H1 (cell line): ENCODE measurements around the gene IL24. TPM values are rescaled to one million over a fixed set of nuclear protein-coding genes. Genes with fewer than 3 reads are reported as not detected.

Source experiments
- CTCF ChIA-PET: fragments of 300-600 bp; sonication (Branson Sonifier 250); formaldehyde crosslinking; loops from one replicate; lab custom pipeline; 2021; ENCODE audit not compliant: partially characterized antibody; lab: Charles Lee
- POLR2A ChIA-PET: fragments of 300-600 bp; sonication (Branson Sonifier 250); formaldehyde crosslinking; loops from one replicate; lab custom pipeline; 2021; ENCODE audit warnings: inconsistent platforms; ENCODE audit not compliant: partially characterized antibody; lab: Charles Lee
- DNase-seq, 2 experiments: peaks; one replicate each; pipeline versions ENCODE4 v3.0.0 to v3.0.0-alpha.2; 2010 to 2022; ENCODE audit warnings: low spot score in 2 of 2, low read depth in 1 of 2, mixed read lengths in 1 of 2
- FAIRE-seq: peaks from 2 replicates; lab custom pipeline; 2011; peaks lifted over from hg19 to GRCh38; lab: Jason Lieb, UNC
- H2AFZ ChIP-seq: 2 replicates; pipeline ENCODE4 v1.8.1; 2012; ENCODE audit warnings: low read length, inconsistent platforms
- H2AK5ac ChIP-seq: 2 replicates; pipeline ENCODE4 v1.6.1; 2013; ENCODE audit warnings: low read depth, low read length
- H2BK120ac ChIP-seq: replicated peaks from 2 replicates; pipeline ENCODE3; 2013; ENCODE audit warnings: low read depth, low read length, inconsistent platforms
- H2BK12ac ChIP-seq: 2 replicates; pipeline ENCODE4 v1.6.1; 2013; ENCODE audit warnings: low read depth, low read length
- H2BK15ac ChIP-seq: 2 replicates; pipeline ENCODE4 v1.6.1; 2013; ENCODE audit warnings: low read length
- H2BK20ac ChIP-seq: 2 replicates; pipeline ENCODE4 v1.6.1; 2013; ENCODE audit warnings: low read length
- H2BK5ac ChIP-seq: 2 replicates; pipeline ENCODE4 v1.6.1; 2013; ENCODE audit warnings: low read depth, low read length
- H3K14ac ChIP-seq: 2 replicates; pipeline ENCODE4 v1.6.1; 2013; ENCODE audit warnings: inconsistent platforms; ENCODE audit not compliant: insufficient read length
- H3K18ac ChIP-seq: 2 replicates; pipeline ENCODE4 v1.6.1; 2013; ENCODE audit warnings: low read length; ENCODE audit errors: extremely low read depth
- H3K23ac ChIP-seq: 2 replicates; pipeline ENCODE4 v1.6.1; 2013; ENCODE audit warnings: inconsistent platforms; ENCODE audit not compliant: insufficient read length
- H3K23me2 ChIP-seq: 2 replicates; pipeline ENCODE4 v1.6.1; 2013; ENCODE audit warnings: low read depth, low read length
- H3K27ac ChIP-seq: 2 replicates; pipeline ENCODE4 v1.6.1; 2011; ENCODE audit warnings: low read depth, low read length, inconsistent platforms
- H3K27me3 ChIP-seq, 4 experiments: replicated peaks in 1 of 4; 1 replicate in 1 of 4; 2 replicates in 3 of 4; pipeline versions ENCODE4 v1.6.1 to v1.8.1; 2011 to 2013; ENCODE audit warnings: low read length in 3 of 4, mild to moderate bottlenecking in 3 of 4, inconsistent platforms in 2 of 4, mixed read lengths in 2 of 4, moderate library complexity in 1 of 4; ENCODE audit not compliant: control insufficient read depth in 3 of 4, insufficient read depth in 3 of 4; ENCODE audit errors: extremely low read depth in 1 of 4
- H3K36me3 ChIP-seq, 4 experiments: 2 replicates each; pipeline versions ENCODE4 v1.6.1 to v1.8.1; 2011 to 2013; ENCODE audit warnings: mild to moderate bottlenecking in 4 of 4, low read length in 3 of 4, moderate library complexity in 2 of 4, control low read depth in 1 of 4, inconsistent platforms in 1 of 4; ENCODE audit not compliant: insufficient read depth in 4 of 4, control insufficient read depth in 2 of 4
- H3K4ac ChIP-seq: replicated peaks from 2 replicates; pipeline ENCODE3; 2013; ENCODE audit warnings: low read length, low read depth, mixed read lengths, inconsistent platforms; ENCODE audit not compliant: insufficient read length
- H3K4me1 ChIP-seq, 4 experiments: replicated peaks in 1 of 4; 1 replicate in 1 of 4; 2 replicates in 3 of 4; pipeline versions ENCODE4 v1.6.1 to v1.8.1; 2011 to 2013; ENCODE audit warnings: low read length in 3 of 4, inconsistent platforms in 2 of 4, mixed read lengths in 1 of 4; ENCODE audit not compliant: insufficient read depth in 4 of 4, control insufficient read depth in 3 of 4
- H3K4me2 ChIP-seq, 2 experiments: 2 replicates each; pipeline versions ENCODE4 v1.6.1 to v1.8.1; 2011 to 2013; ENCODE audit warnings: low read depth in 2 of 2, low read length in 2 of 2, control low read depth in 1 of 2, inconsistent platforms in 1 of 2, mild to moderate bottlenecking in 1 of 2; ENCODE audit not compliant: insufficient read depth in 1 of 2
- H3K4me3 ChIP-seq, 4 experiments: fragments of 200-600, 300-600 bp in 1 of 4; sonication (generic), shearing (Covaris generic), sonication (Bioruptor Twin) in 1 of 4; 2 replicates each; pipeline versions ENCODE4 v1.5.1 to v1.8.1; 2011 to 2016; ENCODE audit warnings: low read length in 4 of 4, low read depth in 3 of 4, control low read depth in 2 of 4, inconsistent platforms in 2 of 4, mild to moderate bottlenecking in 2 of 4, mixed read lengths in 1 of 4, moderate library complexity in 1 of 4; ENCODE audit not compliant: insufficient read depth in 2 of 4; ENCODE audit errors: extremely low read depth in 1 of 4
- H3K56ac ChIP-seq: replicated peaks from 2 replicates; pipeline ENCODE3; 2013; ENCODE audit warnings: low read depth, mild to moderate bottlenecking, mixed read lengths, low read length, inconsistent platforms; ENCODE audit not compliant: insufficient read length
- H3K79me1 ChIP-seq: 2 replicates; pipeline ENCODE4 v1.6.1; 2013; ENCODE audit warnings: low read depth, low read length, control low read depth
- H3K79me2 ChIP-seq, 2 experiments: 2 replicates each; pipeline versions ENCODE4 v1.6.1 to v1.8.1; 2012 to 2013; ENCODE audit warnings: low read length in 2 of 2, mild to moderate bottlenecking in 2 of 2, inconsistent platforms in 1 of 2; ENCODE audit not compliant: insufficient read depth in 2 of 2, control insufficient read depth in 1 of 2
- H3K9ac ChIP-seq, 4 experiments: replicated peaks in 1 of 4; 1 replicate in 1 of 4; 2 replicates in 3 of 4; pipeline versions ENCODE4 v1.6.1 to v1.8.1; 2011 to 2013; ENCODE audit warnings: low read depth in 3 of 4, low read length in 3 of 4, control low read depth in 2 of 4, mild to moderate bottlenecking in 2 of 4, moderate library complexity in 2 of 4, inconsistent platforms in 1 of 4; ENCODE audit errors: extremely low read depth in 1 of 4
- H3K9me3 ChIP-seq, 2 experiments: 2 replicates each; pipeline versions ENCODE4 v1.6.1 to v1.8.1; 2012 to 2013; ENCODE audit warnings: mild to moderate bottlenecking in 2 of 2, moderate library complexity in 2 of 2, control low read depth in 1 of 2, inconsistent platforms in 1 of 2, low read depth in 1 of 2, low read length in 1 of 2, mixed read lengths in 1 of 2; ENCODE audit not compliant: insufficient read depth in 2 of 2
- H4K20me1 ChIP-seq, 2 experiments: replicated peaks in 1 of 2; 2 replicates each; pipeline versions ENCODE3 to v1.8.1; 2011 to 2013; ENCODE audit warnings: inconsistent platforms in 2 of 2, low read length in 2 of 2, mild to moderate bottlenecking in 1 of 2; ENCODE audit not compliant: insufficient read depth in 2 of 2, control insufficient read depth in 1 of 2
- H4K5ac ChIP-seq: 2 replicates; pipeline ENCODE4 v1.6.1; 2013; ENCODE audit warnings: low read length, low read depth, mixed read lengths, inconsistent platforms; ENCODE audit not compliant: insufficient read length
- H4K8ac ChIP-seq: 2 replicates; pipeline ENCODE4 v1.8.0; 2013; ENCODE audit warnings: mild to moderate bottlenecking, moderate library complexity, low read length, inconsistent platforms; ENCODE audit not compliant: insufficient read depth; ENCODE audit errors: extremely low read depth
- H4K91ac ChIP-seq: replicated peaks from 2 replicates; pipeline ENCODE3; 2013; ENCODE audit warnings: low read length, mixed read lengths, inconsistent platforms; ENCODE audit not compliant: insufficient read length
- BCL11A ChIP-seq, 2 experiments: IDR thresholded peaks; one replicate each; pipeline ENCODE4 v1.6.1; 2011; ENCODE audit warnings: low read depth in 2 of 2, low read length in 2 of 2, mild to moderate bottlenecking in 2 of 2
- CTBP2 ChIP-seq: IDR thresholded peaks from 2 replicates; pipeline ENCODE4 v1.7.0; 2011; ENCODE audit warnings: borderline replicate concordance, mild to moderate bottlenecking, moderate library complexity, mixed read lengths, low read length; ENCODE audit not compliant: insufficient read depth, insufficient read length
- E2F6 ChIP-seq: IDR thresholded peaks from 2 replicates; pipeline ENCODE4 v1.6.1; 2012; ENCODE audit warnings: inconsistent platforms
- EP300 ChIP-seq, 2 experiments: IDR thresholded peaks; 1 replicate in 1 of 2; 2 replicates in 1 of 2; pipeline ENCODE4 v1.6.1; 2011 to 2012; ENCODE audit warnings: low read depth in 2 of 2, low read length in 2 of 2, mild to moderate bottlenecking in 2 of 2, borderline replicate concordance in 1 of 2, inconsistent platforms in 1 of 2, moderate library complexity in 1 of 2
- EZH2 ChIP-seq: fragments of 200-600 bp; sonication (generic); IDR thresholded peaks from 2 replicates; pipeline ENCODE4 v1.7.1; 2012; ENCODE audit warnings: low read depth, mild to moderate bottlenecking, moderate library complexity, low read length, inconsistent platforms; ENCODE audit not compliant: severe bottlenecking
- HDAC2 ChIP-seq, 2 experiments: fragments of 300-600 bp in 1 of 2; sonication (generic) in 1 of 2; IDR thresholded peaks; 2 replicates each; pipeline ENCODE4 v1.6.1; 2011 to 2012; ENCODE audit warnings: low read depth in 2 of 2, low read length in 2 of 2, mild to moderate bottlenecking in 2 of 2, moderate library complexity in 2 of 2, borderline replicate concordance in 1 of 2, inconsistent platforms in 1 of 2
- POU5F1 ChIP-seq: IDR thresholded peaks from 2 replicates; pipeline ENCODE4 v1.6.1; 2011; ENCODE audit warnings: low read depth, mild to moderate bottlenecking, low read length, moderate library complexity
- SP2 ChIP-seq: IDR thresholded peaks from 2 replicates; pipeline ENCODE4 v1.6.1; 2012; ENCODE audit warnings: mild to moderate bottlenecking, low read length, inconsistent platforms
- SP4 ChIP-seq: IDR thresholded peaks from 2 replicates; pipeline ENCODE4 v1.6.1; 2012; ENCODE audit warnings: low read length, inconsistent platforms
- USF2 ChIP-seq: IDR thresholded peaks from 2 replicates; pipeline ENCODE4 v1.6.1; 2011; ENCODE audit warnings: low read length, improper control_type of control experiment
- ZNF274 ChIP-seq: IDR thresholded peaks from 2 replicates; pipeline ENCODE4 v1.7.0; 2012; ENCODE audit warnings: low read length, borderline replicate concordance; ENCODE audit errors: extremely low read depth
- WGBS, 2 experiments: shearing (Covaris generic) in 1 of 2; methylation state at CpG; one replicate each; pipeline versions ENCODE4 v1.1.6 to v1.1.7; 2013 to 2015; ENCODE audit warnings: low lambda C conversion rate in 2 of 2, mixed read lengths in 2 of 2, inconsistent platforms in 1 of 2, low coverage in 1 of 2, missing lambda C conversion rate in 1 of 2; ENCODE audit not compliant: insufficient replicate concordance in 2 of 2, insufficient coverage in 1 of 2, insufficient read length in 1 of 2; ENCODE audit errors: extremely low coverage in 1 of 2, missing lambda C conversion rate in 1 of 2; 5-methylcytosine and 5-hydroxymethylcytosine counted together
- polyA plus RNA-seq, 7 experiments: library from polyadenylated mRNA; depleted of rRNA in 3 of 7; stranded (reverse) in 5 of 7; unstranded in 2 of 7; fragments of >200 nt in 5 of 7; fragments of 200-250 nt in 2 of 7; gene quantifications; 1 replicate in 5 of 7; 2 replicates in 1 of 7; 4 replicates in 1 of 7; pipeline versions ENCODE4 v1.2.1 to v1.2.3, GENCODE V29; 2011 to 2013; ENCODE audit warnings: missing spikeins in 2 of 7, mixed read lengths in 2 of 7
- total RNA-seq: library from RNA; stranded (reverse); fragmentation: NEBNext Ultra II Directional; extraction: Animal tissue kit (Norgen Biotek cat#: 25700); gene quantifications from 2 replicates; pipeline ENCODE4 v1.2.1, GENCODE V29; 2021

The IL24 gene
- total and polyA plus RNA-seq, 2 of the 8 experiments (the other 6 are each of a cell fraction or from before 2014, with no cell fraction given): not detected

- no peak for DNase-seq
- H4K91ac ChIP-seq: no peak overlapping the region
- no peaks in the 10 kb centered on the region for H3K79me2 ChIP-seq
- ChIA-PET CTCF (interaction anchor here (0.9 to 5.7 kb wide), 10 partner anchors 9 to 64 kb away, joined by 3 to 49 read pairs (median 6); no protein-coding TSS in a partner anchor), POLR2A (no interaction called here)
- no peak overlapping the region for H2BK20ac ChIP-seq
- no peak overlapping the region for H3K9ac ChIP-seq
- H3K23me2 ChIP-seq: no peaks in the 10 kb centered on the region
- no peak overlapping the region for H4K5ac ChIP-seq
- H3K79me1 ChIP-seq: no peaks in the 10 kb centered on the region
- peaks cover 0 to 2% (median 0%) of the 10 kb centered on the region in 4 experiments; a peak in 2 of 7 replicates for H3K27me3 ChIP-seq
- no peak overlapping the region for H3K14ac ChIP-seq
- H2BK5ac ChIP-seq: no peak overlapping the region
- no peaks in the 10 kb centered on the region for H4K20me1 ChIP-seq
- H3K4me3 ChIP-seq: no peak overlapping the region
- no peak for FAIRE-seq
- H3K27ac ChIP-seq: no peak overlapping the region
- no peak overlapping the region for H3K23ac ChIP-seq
- H2BK15ac ChIP-seq: no peak overlapping the region
- no peak overlapping the region for H2BK120ac ChIP-seq
- H2AFZ ChIP-seq: no peak overlapping the region
- WGBS, 2 experiments: 76% methylated on average over 1 of the region's 1 CpG; no CpG with 5 or more reads in 1 of the 2 experiments
- no peak overlapping the region for H3K4ac ChIP-seq
- H2BK12ac ChIP-seq: no peak overlapping the region
- H2AK5ac ChIP-seq: no peak overlapping the region
- no peak overlapping the region for H3K18ac ChIP-seq
- H3K56ac ChIP-seq: no peak overlapping the region
- no peaks in the 10 kb centered on the region for H3K4me1 ChIP-seq
- H4K8ac ChIP-seq: no peak overlapping the region
- no peaks in the 10 kb centered on the region for H3K36me3 ChIP-seq
- H3K4me2 ChIP-seq: no peak overlapping the region
- H3K9me3 ChIP-seq: no peaks in the 10 kb centered on the region
- no peak for TF ChIP-seq E2F6
- no peak for TF ChIP-seq SP2
- TF ChIP-seq EZH2: no peak
- no peak for TF ChIP-seq CTBP2
- no peak for TF ChIP-seq POU5F1
- no peak for TF ChIP-seq BCL11A (IDR thresholded peaks at IDR 0.05; ENCODE audit: low read depth in 2 of 2, low read length in 2 of 2)
- TF ChIP-seq SP4: no peak
- TF ChIP-seq HDAC2 (IDR thresholded peaks at IDR 0.05; ENCODE audit: borderline replicate concordance in 1 of 2, low read depth in 2 of 2, low read length in 2 of 2): no peak
- TF ChIP-seq ZNF274: no peak
- no peak for TF ChIP-seq USF2
- TF ChIP-seq EP300 (IDR thresholded peaks at IDR 0.05; ENCODE audit: borderline replicate concordance in 1 of 2, low read depth in 2 of 2, low read length in 2 of 2): no peak
Measured at GRCh38 chr1:206868264-206868663, 29.0 kb upstream of the IL24 start.
